Stimulated activated effector memory CD8-positive, alpha-beta T cell treated with anti-CD3 and anti-CD28 coated beads, Interleukin-12 subunit alpha, Interleukin-12 subunit beta, amount 100 ng/mL, for 72 hours (primary cell): ENCODE measurements around the gene C17orf50.

Experiments used
- ATAC-seq: fragments of 150-1000 bp; cut with Tn5 transposase; 2 replicates; pipeline ENCODE4 v1.10.0; 2021
- DNase-seq, 2 donors: peaks; one replicate each; pipeline ENCODE4 v3.0.0; 2021 to 2022; ENCODE audit warnings: low spot score in 2 of 2
- H3K27ac Mint-ChIP-seq: one replicate; pipeline ENCODE4 v1.8.0; 2022; ENCODE audit warnings: mild to moderate bottlenecking, mixed read lengths
- H3K36me3 Mint-ChIP-seq: one replicate; pipeline ENCODE4 v1.8.0; 2022; ENCODE audit warnings: mild to moderate bottlenecking, mixed read lengths
- H3K4me1 Mint-ChIP-seq: one replicate; pipeline ENCODE4 v1.8.0; 2022; ENCODE audit warnings: mixed read lengths
- H3K4me3 Mint-ChIP-seq: one replicate; pipeline ENCODE4 v1.8.0; 2022; ENCODE audit warnings: mild to moderate bottlenecking, mixed read lengths
- H3K9me3 Mint-ChIP-seq: one replicate; pipeline ENCODE4 v1.8.0; 2022; ENCODE audit warnings: mixed read lengths

Gene C17orf50

GRCh38 chr17:35801583-35802224 lies 41.0 kb downstream of the C17orf50 start:
- ATAC-seq = no peak
- no peak for DNase-seq
- no peaks in the 10 kb centered on the region for H3K9me3 Mint-ChIP-seq
- peaks cover 15% of the 10 kb centered on the region for H3K4me1 Mint-ChIP-seq
- H3K4me3 Mint-ChIP-seq = no peak overlapping the region
- H3K36me3 Mint-ChIP-seq = no peaks in the 10 kb centered on the region
- no peak overlapping the region for H3K27ac Mint-ChIP-seq

- ATAC-seq (peak; percentile 52), DNase-seq (peak in 1 of 2 donors; percentile 65)
- H3K9me3 Mint-ChIP-seq = no peaks in the 10 kb centered on the region
- H3K36me3 Mint-ChIP-seq = peaks cover 13% of the 10 kb centered on the region
- H3K4me3 Mint-ChIP-seq = no peak overlapping the region
- H3K4me1 Mint-ChIP-seq = peaks cover 39% of the 10 kb centered on the region
- H3K27ac Mint-ChIP-seq = no peak overlapping the region
These were observed 44.0 kb downstream of the C17orf50 start for GRCh38 chr17:35804658-35805192.

- DNase-seq = no peak
- no peak for ATAC-seq
- peak overlapping the region; percentile 97 for H3K27ac Mint-ChIP-seq
- H3K36me3 Mint-ChIP-seq = peaks cover 41% of the 10 kb centered on the region
- no peaks in the 10 kb centered on the region for H3K9me3 Mint-ChIP-seq
- H3K4me3 Mint-ChIP-seq = peak overlapping the region; percentile 95
- H3K4me1 Mint-ChIP-seq = peaks cover 47% of the 10 kb centered on the region
These were observed 46.9 kb downstream of the C17orf50 start for GRCh38 chr17:35807371-35808144.

DNA sequence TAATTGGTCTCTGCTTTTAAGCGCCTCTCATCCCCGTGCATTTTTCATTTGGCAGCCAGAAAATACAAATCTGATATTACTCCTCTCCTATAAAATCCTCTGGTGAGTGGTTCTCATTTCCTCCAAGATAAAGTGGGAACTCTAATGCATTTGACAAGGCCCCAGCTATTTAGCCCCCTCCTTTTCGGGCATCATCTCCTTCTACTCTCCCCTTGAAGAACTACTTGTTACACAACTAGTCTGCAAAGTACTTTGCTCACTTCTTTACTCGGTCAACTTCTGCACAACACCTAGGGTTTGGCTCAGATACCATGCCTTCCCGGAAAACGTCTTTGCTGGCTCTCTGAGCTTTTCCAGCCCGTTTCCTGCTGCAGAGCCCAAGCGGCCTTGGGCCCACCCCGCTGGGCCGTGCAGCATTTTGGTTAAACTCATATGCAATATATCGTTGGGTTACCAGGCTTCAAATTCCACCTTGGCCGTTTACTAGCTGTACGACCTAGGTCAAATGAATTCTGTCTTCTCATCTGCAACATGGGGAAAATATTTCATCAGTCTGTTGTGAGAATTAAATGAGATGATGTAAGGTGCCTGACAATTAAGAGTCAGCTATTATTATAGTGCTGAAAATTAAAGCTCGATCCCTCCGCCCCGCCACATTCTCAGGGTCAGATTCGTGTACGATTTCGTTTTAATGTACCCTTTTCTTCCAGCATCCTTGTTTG lies 47.7 kb downstream of the C17orf50 start:
- Mint-ChIP-seq H3K36me3 (peaks cover 50% of the 10 kb centered on the region), H3K4me3 (peak overlapping the region; percentile 95), H3K4me1 (peaks cover 51% of the 10 kb centered on the region), H3K27ac (peak overlapping the region; percentile 97), H3K9me3 (no peaks in the 10 kb centered on the region)
- DNase-seq (peak in 1 of 2 donors; percentile 68), ATAC-seq (no peak)

- H3K9me3 Mint-ChIP-seq = no peaks in the 10 kb centered on the region
- H3K27ac Mint-ChIP-seq = peak within 1 kb of the TSS; percentile 97
- H3K36me3 Mint-ChIP-seq = peaks cover 58% of the 10 kb centered on the region
- ATAC-seq = peak; percentile 97
- peak; percentile 93 to 97 for DNase-seq
- peak within 1 kb of the TSS; percentile 95 for H3K4me3 Mint-ChIP-seq
- H3K4me1 Mint-ChIP-seq = peaks cover 55% of the 10 kb centered on the region
These were observed 48.5 kb downstream of the C17orf50 start, which contains the start of gene TAF15 for GRCh38 chr17:35808962-35809854. Gene TAF15 (plus strand): TSS chr17:35809484. CDS start chr17:35809570, 86 bp downstream.

DNA sequence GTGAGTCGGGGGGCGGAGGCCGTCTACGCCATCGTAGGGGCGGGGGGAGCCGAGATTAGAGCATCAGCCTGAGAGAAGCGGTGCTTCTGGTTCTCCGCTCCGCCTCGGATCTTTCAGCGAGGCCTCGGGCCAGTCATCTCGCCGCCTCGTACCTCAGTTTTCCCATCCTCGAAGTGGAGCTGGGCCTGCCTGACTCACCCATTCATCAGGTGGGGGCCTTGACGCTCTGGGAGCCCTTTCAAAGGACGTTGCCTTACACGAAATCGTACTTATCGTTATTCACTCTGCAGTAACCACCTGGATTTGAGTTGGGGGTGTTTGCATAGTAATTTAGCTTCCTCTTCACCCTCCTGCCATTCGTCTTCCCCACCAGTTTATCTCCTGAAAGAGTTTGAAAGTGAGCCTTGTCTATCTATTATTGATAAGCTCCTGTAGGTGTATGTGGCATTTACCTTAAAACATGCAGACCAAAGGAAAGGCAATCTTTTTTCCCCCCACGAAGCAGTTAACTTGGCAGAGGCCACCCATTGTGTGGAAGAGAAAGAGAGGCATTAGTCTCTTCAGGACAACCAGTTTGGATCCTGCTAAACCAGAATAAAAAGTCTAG lies 49.3 kb downstream of the C17orf50 start:
- no peak for DNase-seq
- H3K27ac Mint-ChIP-seq = peak overlapping the region; percentile 97
- H3K9me3 Mint-ChIP-seq = no peaks in the 10 kb centered on the region

DNA sequence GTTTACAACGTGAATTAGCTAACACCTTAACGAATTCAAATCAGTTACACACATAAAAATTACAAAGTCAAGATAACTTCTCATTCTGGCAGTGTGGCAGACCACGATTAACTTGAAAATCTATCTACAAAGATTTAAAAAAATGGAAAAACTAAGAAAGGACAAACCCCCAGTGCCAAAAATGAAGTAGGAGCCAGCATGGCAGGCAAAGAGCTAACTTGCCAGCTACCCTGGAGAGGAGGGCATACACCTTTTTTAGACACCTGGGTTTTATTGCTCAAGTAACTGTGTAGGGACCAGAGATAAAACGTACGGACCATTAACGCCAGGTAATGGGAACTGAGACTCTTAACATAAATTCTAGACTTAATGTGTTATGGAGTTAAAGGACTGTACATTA lies 51.1 kb downstream of the C17orf50 start:
- Mint-ChIP-seq H3K4me3 (peak overlapping the region; percentile 95), H3K4me1 (peaks cover 63% of the 10 kb centered on the region), H3K9me3 (no peaks in the 10 kb centered on the region), H3K36me3 (peaks cover 83% of the 10 kb centered on the region), H3K27ac (no peak overlapping the region)
- DNase-seq = no peak
- no peak for ATAC-seq

More for the DNA sequence above, 49.3 kb downstream of the C17orf50 start:
- peak; percentile 4 for ATAC-seq
- H3K4me3 Mint-ChIP-seq = peak overlapping the region; percentile 95
- H3K36me3 Mint-ChIP-seq = peaks cover 65% of the 10 kb centered on the region
- H3K4me1 Mint-ChIP-seq = peaks cover 57% of the 10 kb centered on the region

- peaks cover 90% of the 10 kb centered on the region for H3K36me3 Mint-ChIP-seq
- H3K27ac Mint-ChIP-seq = peak overlapping the region; percentile 51
- H3K4me3 Mint-ChIP-seq = no peak overlapping the region
- peaks cover 56% of the 10 kb centered on the region for H3K4me1 Mint-ChIP-seq
- no peak for DNase-seq
- H3K9me3 Mint-ChIP-seq = no peaks in the 10 kb centered on the region
- no peak for ATAC-seq
These were observed 51.8 kb downstream of the C17orf50 start for GRCh38 chr17:35812456-35812855.
